Natural killer cell (primary cell): ENCODE measurements around the gene MCF2L. TPM values are rescaled to one million over a fixed set of nuclear protein-coding genes. Genes with fewer than 3 reads are reported as not detected.

Experiments used
- ATAC-seq, 3 donors: fragments of 150-1000 bp in 2 of 3; fragments of 200-7000 bp in 1 of 3; cut with Tn5 transposase; 1 replicate in 1 of 3; 2 replicates in 2 of 3; pipeline ENCODE4 v1.10.0; 2021; ENCODE audit warnings: mild to moderate bottlenecking in 2 of 3, moderate library complexity in 2 of 3
- DNase-seq, 2 donors: peaks; one replicate each; pipeline versions ENCODE4 v3.0.0 to v3.0.0-alpha.2; 2013 to 2021; ENCODE audit warnings: mixed read lengths in 1 of 2
- H3K27ac ChIP-seq: one replicate; pipeline ENCODE4 v1.5.1; 2013; ENCODE audit warnings: mild to moderate bottlenecking, low read length
- H3K27me3 ChIP-seq: one replicate; pipeline ENCODE4 v1.6.1; 2013; ENCODE audit warnings: low read length; ENCODE audit not compliant: control insufficient read depth, insufficient read depth
- H3K36me3 ChIP-seq: one replicate; pipeline ENCODE4 v1.6.1; 2013; ENCODE audit warnings: low read length; ENCODE audit not compliant: control insufficient read depth, insufficient read depth
- H3K4me1 ChIP-seq: one replicate; pipeline ENCODE4 v1.6.1; 2013; ENCODE audit warnings: low read length; ENCODE audit not compliant: control insufficient read depth, insufficient read depth
- H3K4me3 ChIP-seq: one replicate; pipeline ENCODE4 v1.5.1; 2013; ENCODE audit warnings: low read length
- H3K9me3 ChIP-seq: one replicate; pipeline ENCODE4 v1.6.1; 2013; ENCODE audit warnings: low read length; ENCODE audit not compliant: control insufficient read depth, insufficient read depth
- H3K27ac Mint-ChIP-seq, 2 donors: one replicate each; pipeline ENCODE4 v1.8.0; 2022; ENCODE audit warnings: mild to moderate bottlenecking in 2 of 2, mixed read lengths in 2 of 2, moderate library complexity in 1 of 2
- H3K27me3 Mint-ChIP-seq, 2 donors: one replicate each; pipeline ENCODE4 v1.8.0; 2022; ENCODE audit warnings: low read depth in 2 of 2, mixed read lengths in 2 of 2
- H3K36me3 Mint-ChIP-seq: one replicate; pipeline ENCODE4 v1.8.0; 2022; ENCODE audit warnings: mixed read lengths
- H3K4me1 Mint-ChIP-seq, 2 donors: one replicate each; pipeline ENCODE4 v1.8.0; 2022; ENCODE audit warnings: mixed read lengths in 2 of 2
- H3K4me3 Mint-ChIP-seq: one replicate; pipeline ENCODE4 v1.8.0; 2022; ENCODE audit warnings: mild to moderate bottlenecking, moderate library complexity, mixed read lengths
- H3K9me3 Mint-ChIP-seq, 2 donors: one replicate each; pipeline ENCODE4 v1.8.0; 2022; ENCODE audit warnings: mixed read lengths in 2 of 2
- WGBS: methylation state at CpG from one replicate; pipeline ENCODE4 v1.1.7; 2013; ENCODE audit warnings: missing lambda C conversion rate; ENCODE audit not compliant: insufficient coverage; 5-methylcytosine and 5-hydroxymethylcytosine counted together
- intact Hi-C: fragments of 100-400 bp; cut with micrococcal nuclease; formaldehyde crosslinking; loops from one replicate; pipeline ENCODE4 v1.14.2; 2022
- total RNA-seq, 4 donors: library from RNA; stranded (reverse); fragments of 120-200 nt in 1 of 4; gene quantifications; one replicate each; pipeline versions ENCODE4 v1.2.3 to v1.2.4, GENCODE V29; 2013 to 2022
- TF ChIP-seq, protein P1 (sequence below): fragments of 200-600 bp; IDR thresholded peaks from one replicate; pipeline ENCODE4 v1.8.0; 2022; ENCODE audit warnings: antibody characterized with exemption

The MCF2L gene
- total RNA-seq, 3 donors from 2014 or later (not counting 1 experiment from before 2014, with no cell fraction given), result 1.7 to 3.0 (median 3.0) TPM

DNA sequence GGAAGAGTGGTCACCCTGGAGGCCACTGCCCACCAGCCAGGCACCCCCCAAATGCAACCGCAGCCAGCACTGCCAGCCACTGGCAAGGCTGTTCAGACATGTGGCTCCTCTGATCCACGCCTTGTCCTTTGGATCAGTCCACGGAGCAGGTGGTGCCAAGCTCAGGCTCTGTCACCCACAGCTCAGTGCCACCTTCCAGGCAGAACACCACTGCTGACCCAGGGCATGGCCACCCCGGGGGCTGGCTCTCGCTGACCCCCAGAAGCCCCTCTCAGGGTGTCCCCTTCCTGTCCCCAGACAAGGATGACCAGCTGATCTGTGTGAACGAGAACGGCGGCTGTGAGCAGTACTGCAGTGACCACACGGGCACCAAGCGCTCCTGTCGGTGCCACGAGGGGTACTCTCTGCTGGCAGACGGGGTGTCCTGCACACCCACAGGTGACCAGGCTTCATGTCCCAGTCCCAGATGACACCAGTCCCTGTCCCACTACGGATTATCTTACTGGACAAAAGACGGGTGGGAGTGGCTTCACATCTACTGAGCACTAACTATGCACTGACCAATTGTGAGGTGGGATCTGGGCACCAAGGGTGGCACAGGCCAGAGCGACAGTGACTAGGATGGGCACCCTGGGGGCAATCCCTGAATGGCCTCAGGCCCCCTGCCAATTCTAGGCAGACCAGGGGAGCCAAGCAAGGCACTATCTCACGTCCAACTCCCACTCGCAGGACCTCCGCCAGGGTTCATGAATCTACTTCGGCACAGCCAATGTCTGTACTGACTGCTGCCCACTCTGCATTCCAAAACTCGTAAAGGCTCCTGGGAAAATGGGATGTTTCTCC, 146.6 kb downstream of the MCF2L start:
- Histone ChIP-seq H3K4me3 (no peak overlapping the region), H3K27ac (no peak overlapping the region), H3K9me3 (no peaks in the 10 kb centered on the region), H3K4me1 (peaks cover 4% of the 10 kb centered on the region), H3K27me3 (peaks cover 5% of the 10 kb centered on the region), H3K36me3 (no peaks in the 10 kb centered on the region)
- TF ChIP-seq, protein P1, sequence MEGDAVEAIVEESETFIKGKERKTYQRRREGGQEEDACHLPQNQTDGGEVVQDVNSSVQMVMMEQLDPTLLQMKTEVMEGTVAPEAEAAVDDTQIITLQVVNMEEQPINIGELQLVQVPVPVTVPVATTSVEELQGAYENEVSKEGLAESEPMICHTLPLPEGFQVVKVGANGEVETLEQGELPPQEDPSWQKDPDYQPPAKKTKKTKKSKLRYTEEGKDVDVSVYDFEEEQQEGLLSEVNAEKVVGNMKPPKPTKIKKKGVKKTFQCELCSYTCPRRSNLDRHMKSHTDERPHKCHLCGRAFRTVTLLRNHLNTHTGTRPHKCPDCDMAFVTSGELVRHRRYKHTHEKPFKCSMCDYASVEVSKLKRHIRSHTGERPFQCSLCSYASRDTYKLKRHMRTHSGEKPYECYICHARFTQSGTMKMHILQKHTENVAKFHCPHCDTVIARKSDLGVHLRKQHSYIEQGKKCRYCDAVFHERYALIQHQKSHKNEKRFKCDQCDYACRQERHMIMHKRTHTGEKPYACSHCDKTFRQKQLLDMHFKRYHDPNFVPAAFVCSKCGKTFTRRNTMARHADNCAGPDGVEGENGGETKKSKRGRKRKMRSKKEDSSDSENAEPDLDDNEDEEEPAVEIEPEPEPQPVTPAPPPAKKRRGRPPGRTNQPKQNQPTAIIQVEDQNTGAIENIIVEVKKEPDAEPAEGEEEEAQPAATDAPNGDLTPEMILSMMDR, result no peak
- ATAC-seq, result no peak
- Mint-ChIP-seq H3K4me3 (no peak overlapping the region), H3K4me1 (no peaks in the 10 kb centered on the region), H3K9me3 (no peaks in the 10 kb centered on the region), H3K36me3 (no peaks in the 10 kb centered on the region), H3K27me3 (no peaks in the 10 kb centered on the region), H3K27ac (no peak overlapping the region)
- DNase-seq, result no peak
- intact Hi-C loops, result no loop called here
- 91% methylated on average over 21 of the region's 21 CpGs for WGBS

DNA sequence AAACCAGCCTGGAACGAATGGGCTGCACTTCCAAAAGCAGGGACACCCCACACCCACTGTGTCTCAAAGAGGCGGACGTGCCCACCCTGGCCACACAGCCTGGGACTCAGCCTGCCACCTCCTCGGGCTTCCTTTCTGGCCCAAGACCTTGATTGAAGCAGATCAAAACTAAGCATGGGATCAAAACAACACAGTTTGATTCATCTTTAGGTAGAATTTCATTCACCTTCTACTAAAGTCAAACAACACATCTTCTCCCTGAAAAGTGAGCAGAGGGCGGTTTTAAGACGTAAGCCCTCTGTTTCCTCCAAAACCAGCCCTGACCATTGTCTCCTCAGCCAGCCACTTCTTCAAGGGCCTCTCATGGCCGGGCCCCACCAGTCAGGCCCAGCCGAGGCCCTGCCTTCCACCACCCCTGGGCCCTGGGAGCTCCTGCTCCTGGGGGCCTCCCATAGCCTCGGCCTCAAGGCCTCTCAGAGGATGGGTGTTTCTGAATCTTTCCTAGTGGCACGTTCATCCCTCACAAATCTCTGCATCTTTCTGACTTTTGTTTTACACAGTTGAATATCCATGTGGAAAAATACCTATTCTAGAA, 147.3 kb downstream of the MCF2L start:
- intact Hi-C loops, result no loop called here
- no peaks in the 10 kb centered on the region for H3K27me3 Mint-ChIP-seq
- Histone ChIP-seq H3K27me3 (peaks cover 2% of the 10 kb centered on the region), H3K9me3 (no peaks in the 10 kb centered on the region), H3K36me3 (no peaks in the 10 kb centered on the region), H3K4me3 (no peak overlapping the region), H3K4me1 (no peaks in the 10 kb centered on the region), H3K27ac (no peak overlapping the region)
- no peaks in the 10 kb centered on the region for H3K4me1 Mint-ChIP-seq
- TF ChIP-seq, protein P1, result no peak
- DNase-seq, result no peak
- H3K4me3 Mint-ChIP-seq, result no peak overlapping the region
- ATAC-seq, result no peak
- no peak overlapping the region for H3K27ac Mint-ChIP-seq
- H3K9me3 Mint-ChIP-seq, result no peaks in the 10 kb centered on the region
- H3K36me3 Mint-ChIP-seq, result no peaks in the 10 kb centered on the region
- WGBS, result 84% methylated on average over 10 of the region's 10 CpGs

DNA sequence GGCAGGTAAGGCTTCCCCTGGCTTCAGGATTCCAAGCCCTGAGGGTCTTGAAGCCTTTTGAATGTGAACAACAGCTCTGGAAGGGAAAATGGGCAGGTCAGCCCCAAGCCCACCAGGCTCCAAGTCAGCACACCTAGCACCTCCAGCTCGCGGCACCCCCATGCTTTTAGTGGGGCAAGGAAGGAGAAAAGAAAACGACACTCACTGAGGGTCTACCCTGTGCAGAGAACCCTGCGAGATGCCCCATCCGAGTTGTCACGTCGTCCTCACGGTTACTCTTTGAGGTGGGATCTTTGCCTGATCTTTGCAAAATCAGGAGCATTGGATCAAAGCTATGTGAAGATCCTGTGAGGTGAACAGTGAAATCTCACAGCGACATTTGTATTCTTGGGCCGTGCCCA, 147.9 kb downstream of the MCF2L start:
- Mint-ChIP-seq H3K4me1 (no peaks in the 10 kb centered on the region), H3K36me3 (no peaks in the 10 kb centered on the region), H3K27ac (no peak overlapping the region), H3K27me3 (no peaks in the 10 kb centered on the region), H3K4me3 (no peak overlapping the region), H3K9me3 (no peaks in the 10 kb centered on the region)
- intact Hi-C loops, result no loop called here
- TF ChIP-seq, protein P1, result no peak
- no peak overlapping the region for H3K27ac ChIP-seq
- no peaks in the 10 kb centered on the region for H3K4me1 ChIP-seq
- DNase-seq (no peak), ATAC-seq (no peak)
- H3K27me3 ChIP-seq, result peaks cover under 1% of the 10 kb centered on the region
- no peaks in the 10 kb centered on the region for H3K36me3 ChIP-seq
- H3K9me3 ChIP-seq, result no peaks in the 10 kb centered on the region
- 92% methylated on average over 10 of the region's 10 CpGs for WGBS
- no peak overlapping the region for H3K4me3 ChIP-seq
